ENCODE measurements around the gene FBXL14.

FBXL14 gene

DNA sequence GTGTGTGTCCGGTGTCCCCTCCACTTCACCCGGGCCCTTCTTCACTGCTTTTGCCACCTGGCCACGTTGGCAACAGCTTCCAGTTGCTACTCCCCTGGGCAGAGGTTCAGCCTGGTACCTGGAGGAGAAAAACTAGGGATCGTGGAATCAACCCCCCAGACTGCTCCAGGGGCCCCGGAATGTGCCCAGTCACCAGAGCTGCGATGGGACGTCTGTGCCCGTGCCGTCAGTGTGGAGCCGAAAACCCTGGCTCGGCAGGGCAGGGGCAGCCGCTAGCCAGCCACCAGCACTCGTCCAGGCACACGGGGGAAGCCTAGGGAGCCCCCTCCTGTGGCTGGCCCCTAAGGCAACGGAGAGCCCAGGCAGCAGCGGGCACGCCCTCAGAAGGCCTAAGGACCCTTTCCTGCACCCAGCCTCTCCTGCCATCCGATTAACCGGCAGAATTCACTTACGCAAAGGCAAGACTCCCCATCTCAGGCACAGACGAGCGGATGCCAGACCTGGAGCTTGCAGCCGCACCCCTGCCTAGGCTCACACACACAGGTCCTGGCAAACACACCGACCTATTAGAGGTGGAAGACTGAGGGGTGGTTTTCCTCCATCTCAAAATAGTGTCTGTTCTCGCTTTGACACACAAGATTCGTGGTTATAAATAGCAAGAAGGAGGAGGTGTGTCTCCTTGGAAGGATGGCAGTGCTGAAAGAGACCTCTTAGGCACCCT lies 62.6 kb downstream of the FBXL14 start:
- peak overlapping the region; percentile 50 for H3K4me3 ChIP-seq (replicated peaks; ENCODE audit: low read depth, low read length)
- no peak for DNase-seq (ENCODE audit: extremely low read depth, low read depth)
- TF ChIP-seq, protein P1, sequence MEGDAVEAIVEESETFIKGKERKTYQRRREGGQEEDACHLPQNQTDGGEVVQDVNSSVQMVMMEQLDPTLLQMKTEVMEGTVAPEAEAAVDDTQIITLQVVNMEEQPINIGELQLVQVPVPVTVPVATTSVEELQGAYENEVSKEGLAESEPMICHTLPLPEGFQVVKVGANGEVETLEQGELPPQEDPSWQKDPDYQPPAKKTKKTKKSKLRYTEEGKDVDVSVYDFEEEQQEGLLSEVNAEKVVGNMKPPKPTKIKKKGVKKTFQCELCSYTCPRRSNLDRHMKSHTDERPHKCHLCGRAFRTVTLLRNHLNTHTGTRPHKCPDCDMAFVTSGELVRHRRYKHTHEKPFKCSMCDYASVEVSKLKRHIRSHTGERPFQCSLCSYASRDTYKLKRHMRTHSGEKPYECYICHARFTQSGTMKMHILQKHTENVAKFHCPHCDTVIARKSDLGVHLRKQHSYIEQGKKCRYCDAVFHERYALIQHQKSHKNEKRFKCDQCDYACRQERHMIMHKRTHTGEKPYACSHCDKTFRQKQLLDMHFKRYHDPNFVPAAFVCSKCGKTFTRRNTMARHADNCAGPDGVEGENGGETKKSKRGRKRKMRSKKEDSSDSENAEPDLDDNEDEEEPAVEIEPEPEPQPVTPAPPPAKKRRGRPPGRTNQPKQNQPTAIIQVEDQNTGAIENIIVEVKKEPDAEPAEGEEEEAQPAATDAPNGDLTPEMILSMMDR (IDR thresholded peaks at IDR 0.05; ENCODE audit: low read depth, low read length, missing control alignments): no peak

DNA sequence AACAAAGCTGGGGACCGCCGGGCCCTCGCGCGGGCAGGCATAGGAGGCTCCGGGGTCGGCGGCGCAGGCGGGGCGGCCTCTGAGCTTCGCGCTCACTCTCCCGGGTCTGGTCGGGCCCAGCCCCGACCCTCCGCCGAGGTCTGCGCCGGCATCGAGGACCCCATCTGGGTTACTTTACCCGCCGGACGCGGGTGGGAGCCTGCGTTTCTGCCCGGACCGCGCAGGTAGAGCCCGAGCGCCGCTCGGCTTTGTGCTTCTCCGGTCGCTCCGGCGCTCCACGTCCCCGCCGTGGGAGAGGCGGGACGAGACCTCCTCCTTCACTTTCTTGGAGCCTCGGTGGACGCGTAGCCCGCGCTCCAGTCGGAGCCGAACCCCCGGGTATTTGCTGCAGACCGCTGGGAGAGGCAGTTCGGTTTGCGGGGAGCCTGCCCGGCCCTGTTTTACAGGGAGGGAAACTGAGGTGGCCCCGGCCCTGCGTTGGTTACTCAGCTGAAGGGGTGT lies 63.2 kb downstream of the FBXL14 start:
- TF ChIP-seq, protein P1 (IDR thresholded peaks at IDR 0.05; ENCODE audit: low read depth, low read length, missing control alignments): no peak
- no peak for DNase-seq (ENCODE audit: extremely low read depth, low read depth)
- peak overlapping the region; percentile 50 for H3K4me3 ChIP-seq (replicated peaks; ENCODE audit: low read depth, low read length)

GRCh38 chr12:1530592-1531152 lies 63.7 kb downstream of the FBXL14 start:
- H3K4me3 ChIP-seq (replicated peaks; ENCODE audit: low read depth, low read length): peak overlapping the region; percentile 50
- TF ChIP-seq, protein P1 (IDR thresholded peaks at IDR 0.05; ENCODE audit: low read depth, low read length, missing control alignments): no peak
- no peak for DNase-seq (ENCODE audit: extremely low read depth, low read depth)

- H3K4me3 ChIP-seq (replicated peaks; ENCODE audit: low read depth, low read length): peak overlapping the region; percentile 46
- TF ChIP-seq, protein P1 (IDR thresholded peaks at IDR 0.05; ENCODE audit: low read depth, low read length, missing control alignments): no peak
- no peak for DNase-seq (ENCODE audit: extremely low read depth, low read depth)
Observed at GRCh38 chr12:1529862-1530591, 64.4 kb downstream of the FBXL14 start.

DNA sequence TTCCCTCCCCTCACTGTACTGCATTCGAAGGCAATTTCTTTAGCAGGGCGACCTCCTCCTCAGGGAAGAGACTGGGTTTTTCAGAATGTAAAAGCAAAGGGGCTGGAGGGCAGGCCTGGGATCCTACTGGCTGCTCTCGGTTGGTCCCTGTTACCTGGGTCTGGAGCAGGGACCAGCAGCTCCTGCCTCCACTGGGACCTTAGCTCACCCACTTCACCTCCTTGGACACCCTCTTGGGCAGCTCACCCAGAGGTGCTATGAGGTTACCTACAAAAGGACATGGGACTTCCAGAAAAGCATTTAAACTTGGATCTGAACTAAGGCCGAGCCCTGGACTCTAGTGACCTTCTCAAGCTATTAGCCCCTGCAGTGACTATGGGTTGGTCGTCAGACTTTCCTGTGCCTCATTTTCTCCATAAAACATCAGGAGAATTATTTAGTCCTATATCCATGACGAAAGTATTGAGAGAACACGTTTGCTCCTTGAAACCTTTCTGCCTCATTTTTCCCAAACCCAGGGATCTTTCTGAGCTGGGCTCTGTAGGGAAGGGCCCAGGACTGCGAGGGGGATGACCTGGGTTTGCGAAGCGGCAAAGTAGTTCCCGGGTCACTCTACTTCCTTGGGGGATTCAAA lies 65.0 kb downstream of the FBXL14 start:
- TF ChIP-seq, protein P1 (IDR thresholded peaks at IDR 0.05; ENCODE audit: low read depth, low read length, missing control alignments): no peak
- DNase-seq (ENCODE audit: extremely low read depth, low read depth): no peak
- H3K4me3 ChIP-seq (replicated peaks; ENCODE audit: low read depth, low read length): peak overlapping the region; percentile 46

GRCh38 chr12:1528791-1529190 lies 65.6 kb downstream of the FBXL14 start:
- no peak for DNase-seq (ENCODE audit: extremely low read depth, low read depth)
- TF ChIP-seq, protein P1 (IDR thresholded peaks at IDR 0.05; ENCODE audit: low read depth, low read length, missing control alignments): no peak
- H3K4me3 ChIP-seq (replicated peaks; ENCODE audit: low read depth, low read length): no peak overlapping the region

Measured in HFF-Myc (cell line).